Cardiac muscle cell (in vitro differentiated cells and primary cell): ENCODE results near the gene CCDC188. TPM values are rescaled to one million over a fixed set of nuclear protein-coding genes. Genes with fewer than 3 reads are reported as not detected.

Experiments used
- DNase-seq, 2 donors: peaks; one replicate each; pipeline versions ENCODE4 v3.0.0 to v3.0.0-alpha.2; 2010 to 2017; ENCODE audit warnings: low read depth in 1 of 2, low spot score in 1 of 2
- H3K27ac ChIP-seq: fragments of 200-600 bp; sonication (generic); 2 replicates; pipeline ENCODE4 v1.5.1; 2016
- H3K27me3 ChIP-seq: fragments of 200-600 bp; sonication (generic); 2 replicates; pipeline ENCODE4 v1.6.0; 2016; ENCODE audit warnings: control low read depth
- H3K36me3 ChIP-seq: fragments of 200-600 bp; sonication (generic); 2 replicates; pipeline ENCODE4 v1.5.1; 2016; ENCODE audit warnings: control low read depth
- H3K4me1 ChIP-seq: fragments of 200-600 bp; sonication (generic); 2 replicates; pipeline ENCODE4 v1.8.1; 2017; ENCODE audit warnings: low read depth, mild to moderate bottlenecking, mixed run types
- H3K4me3 ChIP-seq: fragments of 200-600 bp; sonication (generic); 2 replicates; pipeline ENCODE4 v1.5.1; 2016; ENCODE audit warnings: mild to moderate bottlenecking
- H3K9me3 ChIP-seq: fragments of 200-600 bp; sonication (generic); 2 replicates; pipeline ENCODE4 v1.5.1; 2017; ENCODE audit warnings: low read depth, mild to moderate bottlenecking, control low read depth
- CTCF ChIP-seq: IDR thresholded peaks from 2 replicates; pipeline ENCODE4 v1.5.1; 2012; ENCODE audit warnings: low read depth, mild to moderate bottlenecking, low read length
- polyA plus RNA-seq: library from polyadenylated mRNA; unstranded; fragments of >200 nt; fragmentation: Nextera tagmentation; extraction: Ambion mirVana; gene quantifications from 2 replicates; pipeline ENCODE4 v1.2.1, GENCODE V29; 2016
- total RNA-seq: library from RNA; depleted of rRNA; stranded (reverse); fragments of >200 nt; gene quantifications from 2 replicates; pipeline ENCODE4 v1.2.3, GENCODE V29; 2016

CCDC188 gene
- total and polyA plus RNA-seq, 2 experiments from 2014 or later: not detected

DNA sequence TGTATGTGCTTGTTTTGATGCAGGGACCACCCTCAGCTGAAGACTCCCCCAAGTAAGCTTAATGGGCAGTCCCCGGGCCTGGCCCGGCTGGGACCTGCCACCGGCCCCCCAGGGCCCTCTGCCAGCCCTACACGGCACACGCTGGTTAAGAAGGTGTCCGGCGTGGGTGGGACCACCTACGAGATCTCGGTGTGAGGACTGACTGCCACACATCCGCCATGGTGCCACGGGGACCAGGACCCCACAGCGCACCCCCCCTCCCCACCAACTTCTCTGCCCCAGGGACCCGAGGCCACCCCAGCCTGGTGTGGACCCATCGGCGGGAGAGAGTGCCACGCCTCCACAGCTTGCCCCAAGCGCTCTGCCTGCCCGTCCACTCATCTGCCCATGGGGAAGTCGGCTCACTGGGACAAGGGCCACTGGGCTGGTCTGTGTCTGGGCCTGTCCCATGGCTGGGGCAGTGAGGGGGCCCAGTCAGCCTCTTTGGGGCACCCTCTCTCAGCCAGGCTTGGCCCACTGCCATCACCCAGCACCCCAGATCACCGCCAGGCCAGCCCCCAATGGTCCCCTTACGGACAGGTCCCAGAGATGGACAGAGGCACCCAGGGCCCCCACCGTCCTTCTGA, 5.5 kb downstream of the CCDC188 start:
- no peak for TF ChIP-seq CTCF
- H3K27ac ChIP-seq: no peak overlapping the region
- H3K9me3 ChIP-seq: no peaks in the 10 kb centered on the region
- no peak overlapping the region for H3K4me3 ChIP-seq
- no peaks in the 10 kb centered on the region for H3K4me1 ChIP-seq
- no peaks in the 10 kb centered on the region for H3K36me3 ChIP-seq
- no peaks in the 10 kb centered on the region for H3K27me3 ChIP-seq
- DNase-seq: no peak

- Histone ChIP-seq H3K27me3 (no peaks in the 10 kb centered on the region), H3K4me1 (no peaks in the 10 kb centered on the region), H3K9me3 (no peaks in the 10 kb centered on the region), H3K4me3 (no peak overlapping the region), H3K36me3 (no peaks in the 10 kb centered on the region), H3K27ac (no peak overlapping the region)
- TF ChIP-seq CTCF: no peak
- DNase-seq: no peak
Measured at GRCh38 chr22:20143883-20144665, 6.8 kb downstream of the CCDC188 start.

GRCh38 chr22:20142711-20143621, 7.9 kb downstream of the CCDC188 start:
- H3K27me3 ChIP-seq: no peaks in the 10 kb centered on the region
- no peak for TF ChIP-seq CTCF
- H3K9me3 ChIP-seq: no peaks in the 10 kb centered on the region
- no peak for DNase-seq
- H3K27ac ChIP-seq: no peak overlapping the region
- H3K4me1 ChIP-seq: peaks cover 9% of the 10 kb centered on the region
- no peaks in the 10 kb centered on the region for H3K36me3 ChIP-seq
- no peak overlapping the region for H3K4me3 ChIP-seq

DNA sequence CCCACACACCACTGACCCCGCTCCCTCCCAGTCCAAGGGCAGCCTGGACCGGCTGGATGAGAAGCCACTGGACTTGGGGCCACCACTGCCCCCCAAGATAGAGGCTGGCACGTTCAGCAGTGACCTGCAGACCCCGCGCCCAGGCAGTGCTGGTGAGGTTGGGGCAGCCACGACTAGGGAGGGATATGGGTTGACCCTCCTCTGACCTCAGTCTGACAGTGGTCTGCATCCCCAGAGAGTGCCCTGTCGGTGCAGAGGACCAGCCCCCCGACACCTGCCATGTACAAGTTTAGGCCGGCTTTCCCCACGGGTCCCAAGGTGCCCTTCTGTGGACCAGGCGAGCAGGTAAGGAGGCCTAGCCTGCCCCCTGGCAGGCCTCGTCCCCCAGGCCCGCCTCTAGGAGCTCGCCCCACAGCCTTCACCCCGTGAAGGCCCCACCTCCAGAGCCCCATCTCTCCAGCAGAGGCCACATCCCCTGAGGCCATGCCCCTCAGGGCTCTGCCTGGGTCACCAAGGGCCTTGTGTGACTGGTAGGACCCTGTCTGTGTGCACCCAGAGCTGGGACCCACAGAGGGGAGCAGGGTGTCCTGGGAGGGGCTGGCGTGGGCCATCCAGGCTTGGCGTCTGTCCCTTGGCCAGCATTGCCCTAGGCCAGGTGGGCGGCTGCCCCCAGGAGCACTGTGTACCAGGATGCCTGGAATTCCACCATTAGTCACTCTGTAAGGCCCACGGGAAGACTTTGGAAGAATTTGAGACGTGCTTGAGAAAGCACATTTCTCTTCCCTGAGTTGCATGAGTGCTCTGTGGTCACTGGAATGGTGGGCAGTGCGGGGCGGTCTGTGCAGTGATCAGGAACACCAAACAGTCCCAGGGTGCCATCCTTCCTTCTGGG, 9.4 kb downstream of the CCDC188 start:
- TF ChIP-seq CTCF: no peak
- Histone ChIP-seq H3K36me3 (no peaks in the 10 kb centered on the region), H3K27ac (no peak overlapping the region), H3K9me3 (no peaks in the 10 kb centered on the region), H3K4me3 (no peak overlapping the region), H3K4me1 (peaks cover 23% of the 10 kb centered on the region), H3K27me3 (no peaks in the 10 kb centered on the region)
- peak in 1 of 2 donors; percentile 49 for DNase-seq
